HFFc6 (cell line): ENCODE data around the gene TSPAN1. TPM values are rescaled to one million over a fixed set of nuclear protein-coding genes. Genes with fewer than 3 reads are reported as not detected.
A peak's percentile ranks its signal among the peaks of the same experiment; 100 is the strongest.

Source experiments
- DNase-seq: peaks from one replicate; pipeline ENCODE4 v3.0.0-alpha.2; 2018
- H3K27ac Mint-ChIP-seq: 2 replicates; pipeline ENCODE4 v1.8.0; 2020; ENCODE audit warnings: mild to moderate bottlenecking, mixed read lengths
- H3K27me3 Mint-ChIP-seq: 2 replicates; pipeline ENCODE4 v1.8.0; 2021; ENCODE audit warnings: mild to moderate bottlenecking, moderate library complexity, mixed read lengths; ENCODE audit not compliant: insufficient read depth
- H3K36me3 Mint-ChIP-seq: 2 replicates; pipeline ENCODE4 v1.8.0; 2021; ENCODE audit warnings: low read depth, mixed read lengths
- H3K4me1 Mint-ChIP-seq: 2 replicates; pipeline ENCODE4 v1.8.0; 2020; ENCODE audit warnings: low read depth, mixed read lengths
- H3K4me3 Mint-ChIP-seq: 2 replicates; pipeline ENCODE4 v1.8.0; 2020; ENCODE audit warnings: mild to moderate bottlenecking, moderate library complexity, mixed read lengths
- H3K9me3 Mint-ChIP-seq: 2 replicates; pipeline ENCODE4 v1.8.0; 2020; ENCODE audit warnings: mild to moderate bottlenecking, mixed read lengths
- total RNA-seq, 6 experiments: library from RNA; stranded (reverse); fragmentation: NEBNext Ultra II Directional; extraction: Animal tissue kit (Norgen Biotek cat#: 25700); gene quantifications; 2 replicates in 1 of 6; 3 replicates in 5 of 6; pipeline ENCODE4 v1.2.3, GENCODE V29; 2021
- TF ChIP-seq, protein P1 (sequence below): fragments of 200-600 bp; sonication (generic); IDR thresholded peaks from 2 replicates; pipeline ENCODE4 v1.5.0; 2021; ENCODE audit warnings: antibody characterized with exemption, mild to moderate bottlenecking

TSPAN1 gene
- total RNA-seq, 6 experiments from 2014 or later = 0.80 to 1.9 (median 1.1) TPM

DNA sequence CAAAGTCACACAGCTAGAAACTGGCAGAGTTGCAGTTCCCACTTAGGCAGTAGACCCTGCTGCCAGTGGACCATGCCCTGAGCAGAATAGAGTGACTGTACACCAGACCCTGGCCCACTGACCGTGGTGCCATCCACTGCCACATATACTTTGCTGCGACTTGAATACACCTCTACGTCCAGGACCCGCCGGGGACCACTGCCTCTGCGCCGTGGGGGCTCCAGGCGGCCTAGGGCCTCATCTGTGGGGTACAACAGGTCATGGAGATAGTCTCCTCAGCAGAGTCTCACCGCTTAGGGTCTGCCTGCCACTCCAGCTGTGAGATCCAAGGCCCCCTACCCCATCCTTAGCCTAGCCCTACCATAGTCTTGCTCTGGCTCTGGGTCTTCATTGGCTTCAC is 21.7 kb downstream of the TSPAN1 start:
- peak overlapping the region; percentile 92; the same call in 1 of the 2 replicates for H3K4me3 Mint-ChIP-seq
- no peaks in the 10 kb centered on the region for H3K27me3 Mint-ChIP-seq
- H3K36me3 Mint-ChIP-seq = no peaks in the 10 kb centered on the region
- TF ChIP-seq, protein P1, sequence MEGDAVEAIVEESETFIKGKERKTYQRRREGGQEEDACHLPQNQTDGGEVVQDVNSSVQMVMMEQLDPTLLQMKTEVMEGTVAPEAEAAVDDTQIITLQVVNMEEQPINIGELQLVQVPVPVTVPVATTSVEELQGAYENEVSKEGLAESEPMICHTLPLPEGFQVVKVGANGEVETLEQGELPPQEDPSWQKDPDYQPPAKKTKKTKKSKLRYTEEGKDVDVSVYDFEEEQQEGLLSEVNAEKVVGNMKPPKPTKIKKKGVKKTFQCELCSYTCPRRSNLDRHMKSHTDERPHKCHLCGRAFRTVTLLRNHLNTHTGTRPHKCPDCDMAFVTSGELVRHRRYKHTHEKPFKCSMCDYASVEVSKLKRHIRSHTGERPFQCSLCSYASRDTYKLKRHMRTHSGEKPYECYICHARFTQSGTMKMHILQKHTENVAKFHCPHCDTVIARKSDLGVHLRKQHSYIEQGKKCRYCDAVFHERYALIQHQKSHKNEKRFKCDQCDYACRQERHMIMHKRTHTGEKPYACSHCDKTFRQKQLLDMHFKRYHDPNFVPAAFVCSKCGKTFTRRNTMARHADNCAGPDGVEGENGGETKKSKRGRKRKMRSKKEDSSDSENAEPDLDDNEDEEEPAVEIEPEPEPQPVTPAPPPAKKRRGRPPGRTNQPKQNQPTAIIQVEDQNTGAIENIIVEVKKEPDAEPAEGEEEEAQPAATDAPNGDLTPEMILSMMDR = no peak
- DNase-seq = no peak
- no peaks in the 10 kb centered on the region for H3K9me3 Mint-ChIP-seq
- H3K27ac Mint-ChIP-seq = no peak overlapping the region
- peaks cover 13% of the 10 kb centered on the region; the same call in 1 of the 2 replicates for H3K4me1 Mint-ChIP-seq

GRCh38 chr1:46197560-46197963 is 22.7 kb downstream of the TSPAN1 start:
- no peaks in the 10 kb centered on the region for H3K27me3 Mint-ChIP-seq
- H3K27ac Mint-ChIP-seq = peak overlapping the region; percentile 78
- no peak for DNase-seq

GRCh38 chr1:46197964-46198811 is 23.3 kb downstream of the TSPAN1 start, which contains the start of gene POMGNT1:
TSS of gene POMGNT1 (minus strand) at chr1:46198434. CDS start at chr1:46197821, 613 bp downstream.
- peak; percentile 44 for DNase-seq
- H3K27ac Mint-ChIP-seq = peak within 1 kb of the TSS; percentile 78
- H3K4me3 Mint-ChIP-seq = peak within 1 kb of the TSS; percentile 92

More at GRCh38 chr1:46197560-46197963, 22.7 kb downstream of the TSPAN1 start:
- Mint-ChIP-seq H3K4me3 (peak overlapping the region; percentile 92), H3K36me3 (no peaks in the 10 kb centered on the region), H3K4me1 (peaks cover 15% of the 10 kb centered on the region), H3K9me3 (no peaks in the 10 kb centered on the region)
- TF ChIP-seq, protein P1 = no peak

GRCh38 chr1:46199233-46199749 is 24.4 kb downstream of the TSPAN1 start:
- Mint-ChIP-seq H3K4me1 (peaks cover 31% of the 10 kb centered on the region), H3K27ac (no peak overlapping the region), H3K4me3 (peak overlapping the region; percentile 89), H3K36me3 (no peaks in the 10 kb centered on the region), H3K27me3 (no peaks in the 10 kb centered on the region), H3K9me3 (no peaks in the 10 kb centered on the region)
- TF ChIP-seq, protein P1 = no peak
- no peak for DNase-seq

More at GRCh38 chr1:46197964-46198811, 23.3 kb downstream of the TSPAN1 start, which contains the start of gene POMGNT1:
- peaks cover 22% of the 10 kb centered on the region for H3K4me1 Mint-ChIP-seq
- no peaks in the 10 kb centered on the region for H3K36me3 Mint-ChIP-seq
- no peaks in the 10 kb centered on the region for H3K9me3 Mint-ChIP-seq
- TF ChIP-seq, protein P1 = no peak; the same call in 1 of the 2 replicates
- H3K27me3 Mint-ChIP-seq = no peaks in the 10 kb centered on the region

GRCh38 chr1:46203738-46204405 is 29.0 kb downstream of the TSPAN1 start:
- H3K4me1 Mint-ChIP-seq = peaks cover 44% of the 10 kb centered on the region
- peak overlapping the region; percentile 75 for H3K27ac Mint-ChIP-seq
- H3K36me3 Mint-ChIP-seq = no peaks in the 10 kb centered on the region
- TF ChIP-seq, protein P1 = no peak
- no peaks in the 10 kb centered on the region for H3K9me3 Mint-ChIP-seq
- H3K27me3 Mint-ChIP-seq = no peaks in the 10 kb centered on the region; the same call in 1 of the 2 replicates
- peak overlapping the region; percentile 97 for H3K4me3 Mint-ChIP-seq
- DNase-seq = no peak
